Neuronal stem cell (in vitro differentiated cells): ENCODE data around the gene COL19A1.

ENCODE experiments used
- DNase-seq: peaks from one replicate; pipeline ENCODE4 v3.0.0-alpha.2; 2013; ENCODE audit warnings: low spot score
- H2AFZ ChIP-seq: one replicate; pipeline ENCODE4 v1.6.1; 2013; ENCODE audit warnings: mild to moderate bottlenecking, low read length, inconsistent platforms
- H2AK5ac ChIP-seq: 2 replicates; pipeline ENCODE4 v1.6.1; 2013; ENCODE audit warnings: low read depth, mild to moderate bottlenecking, inconsistent platforms, low read length, moderate library complexity, mixed read lengths
- H2BK120ac ChIP-seq: 2 replicates; pipeline ENCODE4 v1.6.1; 2013; ENCODE audit warnings: low read depth, mild to moderate bottlenecking, inconsistent platforms, low read length, moderate library complexity, mixed read lengths
- H2BK12ac ChIP-seq: one replicate; pipeline ENCODE4 v1.6.1; 2013; ENCODE audit warnings: low read length, inconsistent platforms
- H2BK15ac ChIP-seq: 2 replicates; pipeline ENCODE4 v1.6.1; 2013; ENCODE audit warnings: mild to moderate bottlenecking, low read length, inconsistent platforms, mixed read lengths
- H2BK5ac ChIP-seq: one replicate; pipeline ENCODE4 v1.6.1; 2013; ENCODE audit warnings: inconsistent platforms, mild to moderate bottlenecking, low read length, moderate library complexity
- H3K14ac ChIP-seq: one replicate; pipeline ENCODE4 v1.6.1; 2013; ENCODE audit warnings: low read length, inconsistent platforms
- H3K18ac ChIP-seq: 2 replicates; pipeline ENCODE4 v1.6.1; 2013; ENCODE audit warnings: low read length, inconsistent platforms
- H3K23ac ChIP-seq: 2 replicates; pipeline ENCODE4 v1.6.1; 2013; ENCODE audit warnings: low read depth, mild to moderate bottlenecking, mixed read lengths, low read length, inconsistent platforms; ENCODE audit not compliant: poor library complexity
- H3K27ac ChIP-seq: replicated peaks from 3 replicates; pipeline ENCODE4 v1.5.1; 2013; ENCODE audit warnings: low read length, inconsistent platforms
- H3K27me3 ChIP-seq, 3 experiments: 2 replicates each; pipeline ENCODE4 v1.6.1; 2013; ENCODE audit warnings: low read length in 3 of 3, mild to moderate bottlenecking in 2 of 3, inconsistent platforms in 1 of 3, low read depth in 1 of 3, mixed read lengths in 1 of 3, moderate library complexity in 1 of 3; ENCODE audit not compliant: control insufficient read depth in 3 of 3, insufficient read depth in 3 of 3
- H3K36me3 ChIP-seq, 2 donors: replicated peaks in 1 of 2; 2 replicates each; pipeline ENCODE4 v1.6.1; 2013; ENCODE audit warnings: low read length in 2 of 2; ENCODE audit not compliant: control insufficient read depth in 2 of 2, insufficient read depth in 2 of 2
- H3K4ac ChIP-seq: 2 replicates; pipeline ENCODE4 v1.6.1; 2013; ENCODE audit warnings: inconsistent platforms, mild to moderate bottlenecking, low read length, moderate library complexity
- H3K4me1 ChIP-seq, 2 donors: 1 replicate in 1 of 2; 2 replicates in 1 of 2; pipeline ENCODE4 v1.6.1; 2013; ENCODE audit warnings: low read length in 2 of 2, low read depth in 1 of 2; ENCODE audit not compliant: control insufficient read depth in 2 of 2, insufficient read depth in 1 of 2
- H3K4me2 ChIP-seq: one replicate; pipeline ENCODE4 v1.6.1; 2013; ENCODE audit warnings: mild to moderate bottlenecking, low read length, inconsistent platforms; ENCODE audit not compliant: insufficient read depth, poor library complexity, severe bottlenecking
- H3K4me3 ChIP-seq, 2 donors: 2 replicates each; pipeline ENCODE4 v1.5.1; 2013; ENCODE audit warnings: low read length in 2 of 2, mild to moderate bottlenecking in 2 of 2, inconsistent platforms in 1 of 2, moderate library complexity in 1 of 2
- H3K79me1 ChIP-seq: one replicate; pipeline ENCODE4 v1.6.1; 2013; ENCODE audit warnings: low read depth, mild to moderate bottlenecking, inconsistent platforms, low read length, moderate library complexity
- H3K9ac ChIP-seq: one replicate; pipeline ENCODE4 v1.6.1; 2013; ENCODE audit warnings: mild to moderate bottlenecking, low read depth, low read length, inconsistent platforms; ENCODE audit not compliant: poor library complexity
- H3K9me3 ChIP-seq, 2 donors: replicated peaks in 1 of 2; 2 replicates each; pipeline versions ENCODE3 to v1.6.1; 2013; ENCODE audit warnings: low read length in 2 of 2, mild to moderate bottlenecking in 2 of 2, inconsistent platforms in 1 of 2, low read depth in 1 of 2, mixed read lengths in 1 of 2, moderate library complexity in 1 of 2; ENCODE audit not compliant: control insufficient read depth in 2 of 2, insufficient read depth in 1 of 2
- H4K8ac ChIP-seq: one replicate; pipeline ENCODE4 v1.6.1; 2013; ENCODE audit warnings: low read depth, mild to moderate bottlenecking, inconsistent platforms, low read length, moderate library complexity
- H4K91ac ChIP-seq: one replicate; pipeline ENCODE4 v1.6.1; 2013; ENCODE audit warnings: low read length, low read depth, mild to moderate bottlenecking, inconsistent platforms; ENCODE audit not compliant: poor library complexity
- WGBS, 2 donors: extraction: QIAGEN DNeasy Blood & Tissue Kit; methylation state at CpG; one replicate each; pipeline ENCODE4 v1.1.7; 2013; ENCODE audit warnings: missing lambda C conversion rate in 2 of 2, mixed read lengths in 1 of 2; ENCODE audit not compliant: insufficient read length in 2 of 2, insufficient replicate concordance in 1 of 2; ENCODE audit errors: extremely low coverage in 2 of 2; 5-methylcytosine and 5-hydroxymethylcytosine counted together

COL19A1 gene

GRCh38 chr6:69907981-69908498, 41.7 kb downstream of the COL19A1 start:
- Histone ChIP-seq H3K79me1 (no peaks in the 10 kb centered on the region), H3K9ac (no peak overlapping the region), H3K18ac (no peak overlapping the region), H3K9me3 (no peaks in the 10 kb centered on the region), H4K91ac (no peak overlapping the region), H3K4me2 (no peak overlapping the region), H2BK120ac (no peak overlapping the region), H3K23ac (no peak overlapping the region), H3K27ac (no peak overlapping the region), H3K14ac (no peak overlapping the region), H3K4ac (no peak overlapping the region), H2BK15ac (no peak overlapping the region), H3K4me3 (no peak overlapping the region), H3K36me3 (no peaks in the 10 kb centered on the region), H4K8ac (no peak overlapping the region), H2BK5ac (no peak overlapping the region), H2AK5ac (no peak overlapping the region), H2AFZ (peak overlapping the region; percentile 72), H3K4me1 (peaks cover 0 to 4% of the 10 kb centered on the region in 2 donors), H2BK12ac (no peak overlapping the region), H3K27me3 (peaks cover 0 to 2% (median 0%) of the 10 kb centered on the region in 3 experiments)
- no CpG with 5 or more reads among the region's 1 CpG for WGBS, 2 donors
- no peak for DNase-seq

- Histone ChIP-seq H2AFZ (no peak overlapping the region), H3K9ac (no peak overlapping the region), H3K4ac (no peak overlapping the region), H3K18ac (no peak overlapping the region), H2BK120ac (no peak overlapping the region), H3K4me2 (no peak overlapping the region), H3K14ac (no peak overlapping the region), H2BK15ac (no peak overlapping the region), H3K79me1 (no peaks in the 10 kb centered on the region), H3K36me3 (no peaks in the 10 kb centered on the region), H3K4me1 (peaks cover 0 to 5% of the 10 kb centered on the region in 2 donors), H2AK5ac (no peak overlapping the region), H2BK5ac (no peak overlapping the region), H2BK12ac (no peak overlapping the region), H4K8ac (no peak overlapping the region), H3K27me3 (peaks cover 0 to 2% (median 0%) of the 10 kb centered on the region in 3 experiments), H3K27ac (peak overlapping the region; percentile 22), H3K23ac (no peak overlapping the region), H3K9me3 (no peaks in the 10 kb centered on the region), H4K91ac (no peak overlapping the region), H3K4me3 (no peak overlapping the region)
- DNase-seq = no peak
These were observed 47.0 kb downstream of the COL19A1 start for GRCh38 chr6:69913361-69913760.

GRCh38 chr6:69914015-69914485, 47.7 kb downstream of the COL19A1 start:
- H3K9ac ChIP-seq = no peak overlapping the region
- no peak overlapping the region for H3K14ac ChIP-seq
- no peak overlapping the region for H3K27ac ChIP-seq
- no peak overlapping the region for H3K18ac ChIP-seq
- H4K8ac ChIP-seq = no peak overlapping the region
- peaks cover 0 to 5% of the 10 kb centered on the region in 2 donors for H3K4me1 ChIP-seq
- no peak overlapping the region for H2BK12ac ChIP-seq
- DNase-seq = peak; percentile 84
- peaks cover 0 to 2% (median 0%) of the 10 kb centered on the region in 3 experiments for H3K27me3 ChIP-seq
- H3K4me3 ChIP-seq = no peak overlapping the region
- no peaks in the 10 kb centered on the region for H3K79me1 ChIP-seq
- no peak overlapping the region for H3K23ac ChIP-seq
- no peak overlapping the region for H3K4me2 ChIP-seq
- H2BK5ac ChIP-seq = no peak overlapping the region
- no peak overlapping the region for H2BK120ac ChIP-seq
- H3K4ac ChIP-seq = no peak overlapping the region
- peak overlapping the region; percentile 70 for H2AFZ ChIP-seq
- H3K9me3 ChIP-seq = no peaks in the 10 kb centered on the region
- no peak overlapping the region for H2BK15ac ChIP-seq
- no peak overlapping the region for H2AK5ac ChIP-seq
- no CpG with 5 or more reads among the region's 2 CpGs for WGBS, 2 donors
- H3K36me3 ChIP-seq = no peaks in the 10 kb centered on the region
- H4K91ac ChIP-seq = no peak overlapping the region

- no peak for DNase-seq
- no peak overlapping the region for H3K4me2 ChIP-seq
- H2BK5ac ChIP-seq = no peak overlapping the region
- no CpG with 5 or more reads among the region's 2 CpGs for WGBS, 2 donors
- no peak overlapping the region for H2AK5ac ChIP-seq
- no peak overlapping the region for H2BK12ac ChIP-seq
- H4K91ac ChIP-seq = no peak overlapping the region
- H3K4me1 ChIP-seq = peaks cover 0 to 5% of the 10 kb centered on the region in 2 donors
- H3K18ac ChIP-seq = no peak overlapping the region
- H4K8ac ChIP-seq = no peak overlapping the region
- no peak overlapping the region for H2BK120ac ChIP-seq
- no peak overlapping the region for H2BK15ac ChIP-seq
- H3K79me1 ChIP-seq = no peaks in the 10 kb centered on the region
- H3K14ac ChIP-seq = no peak overlapping the region
- H2AFZ ChIP-seq = no peak overlapping the region
- H3K4ac ChIP-seq = no peak overlapping the region
- H3K27ac ChIP-seq = no peak overlapping the region
- no peaks in the 10 kb centered on the region for H3K9me3 ChIP-seq
- H3K27me3 ChIP-seq = peaks cover 0 to 2% (median 0%) of the 10 kb centered on the region in 3 experiments
- H3K4me3 ChIP-seq = no peak overlapping the region
- H3K36me3 ChIP-seq = no peaks in the 10 kb centered on the region
- H3K9ac ChIP-seq = no peak overlapping the region
- no peak overlapping the region for H3K23ac ChIP-seq
These were observed 49.0 kb downstream of the COL19A1 start for GRCh38 chr6:69915346-69915745.
